ENCODE data around the gene OPRL1. TPM values are rescaled to one million over a fixed set of nuclear protein-coding genes. Genes with fewer than 3 reads are reported as not detected.

OPRL1 gene
- total RNA-seq, 1 experiment from 2014 or later, result 3.9 TPM

DNA sequence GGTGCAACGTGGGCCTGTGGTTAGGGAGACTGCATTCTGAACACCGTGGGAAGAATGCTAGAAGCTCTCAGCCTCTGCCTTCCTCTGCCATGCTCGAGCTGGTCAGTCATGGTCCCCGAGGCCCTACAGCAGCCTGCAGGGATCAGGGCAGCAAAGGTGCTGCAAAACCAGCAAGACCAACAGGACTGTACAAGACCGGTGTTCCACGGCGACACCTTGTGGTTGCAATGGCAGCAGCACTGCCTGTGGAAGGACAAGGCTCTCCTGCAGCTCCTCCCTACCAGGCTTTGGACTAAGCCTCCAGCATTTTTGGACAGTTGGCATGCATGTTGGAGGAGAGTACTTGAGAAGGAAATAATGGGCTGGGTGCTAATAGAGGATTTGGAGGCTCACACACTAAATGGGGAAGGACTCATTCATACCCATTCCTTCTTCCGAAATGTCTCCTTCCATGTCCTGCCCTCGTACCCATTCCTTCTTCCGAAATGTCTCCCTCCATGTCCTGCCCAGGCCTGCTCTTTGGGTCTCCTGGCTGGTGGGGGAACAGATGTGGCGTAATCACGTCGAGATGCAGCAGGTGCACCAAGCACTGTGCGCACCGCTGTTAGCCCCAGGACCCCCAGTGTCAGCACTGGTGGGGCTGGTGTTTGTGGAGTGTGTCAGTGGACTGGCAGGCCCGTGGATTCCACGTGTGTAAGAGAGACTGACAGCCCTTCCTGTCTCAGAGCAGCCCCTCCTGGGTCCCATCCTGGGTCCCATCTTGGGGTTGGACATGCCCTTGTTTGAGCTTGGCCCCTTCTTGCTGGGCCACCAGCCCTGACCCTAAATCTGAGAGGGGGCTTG is 65.8 kb downstream of the OPRL1 start:
- Histone ChIP-seq H3K4me3 (ENCODE audit: low read depth in 2 of 2, low read length in 2 of 2) (no peak overlapping the region), H3K36me3 (ENCODE audit: control insufficient read depth, insufficient read depth, low read length) (no peaks in the 10 kb centered on the region), H3K4me1 (ENCODE audit: control insufficient read depth, insufficient read depth, low read length) (no peaks in the 10 kb centered on the region), H3K9me3 (ENCODE audit: control insufficient read depth, insufficient read depth, low read depth, low read length) (no peaks in the 10 kb centered on the region), H3K27me3 (ENCODE audit: control insufficient read depth, insufficient read depth, low read length) (no peaks in the 10 kb centered on the region), H3K27ac (ENCODE audit: low read length) (no peak overlapping the region)
- no TSS peak for BruUV-seq (replicated peaks)
- ChIA-PET POLR2A (no interaction called here), CTCF (no interaction called here)
- DNase-seq (ENCODE audit: low read depth, low spot score) (no peak), ATAC-seq (no peak)
- intact Hi-C loops (cut with micrococcal nuclease; ENCODE audit: unreplicated experiment) (no loop called here), in situ Hi-C loops (cut with HindIII; ENCODE audit: low pct_unique_long_range_greater_than_20kb, low sequenced_read_pairs) (no loop called here)
- TF ChIP-seq TCF7L2 (IDR thresholded peaks at IDR 0.05; ENCODE audit: low read depth, low read length), result no peak
- TF ChIP-seq, protein P1, sequence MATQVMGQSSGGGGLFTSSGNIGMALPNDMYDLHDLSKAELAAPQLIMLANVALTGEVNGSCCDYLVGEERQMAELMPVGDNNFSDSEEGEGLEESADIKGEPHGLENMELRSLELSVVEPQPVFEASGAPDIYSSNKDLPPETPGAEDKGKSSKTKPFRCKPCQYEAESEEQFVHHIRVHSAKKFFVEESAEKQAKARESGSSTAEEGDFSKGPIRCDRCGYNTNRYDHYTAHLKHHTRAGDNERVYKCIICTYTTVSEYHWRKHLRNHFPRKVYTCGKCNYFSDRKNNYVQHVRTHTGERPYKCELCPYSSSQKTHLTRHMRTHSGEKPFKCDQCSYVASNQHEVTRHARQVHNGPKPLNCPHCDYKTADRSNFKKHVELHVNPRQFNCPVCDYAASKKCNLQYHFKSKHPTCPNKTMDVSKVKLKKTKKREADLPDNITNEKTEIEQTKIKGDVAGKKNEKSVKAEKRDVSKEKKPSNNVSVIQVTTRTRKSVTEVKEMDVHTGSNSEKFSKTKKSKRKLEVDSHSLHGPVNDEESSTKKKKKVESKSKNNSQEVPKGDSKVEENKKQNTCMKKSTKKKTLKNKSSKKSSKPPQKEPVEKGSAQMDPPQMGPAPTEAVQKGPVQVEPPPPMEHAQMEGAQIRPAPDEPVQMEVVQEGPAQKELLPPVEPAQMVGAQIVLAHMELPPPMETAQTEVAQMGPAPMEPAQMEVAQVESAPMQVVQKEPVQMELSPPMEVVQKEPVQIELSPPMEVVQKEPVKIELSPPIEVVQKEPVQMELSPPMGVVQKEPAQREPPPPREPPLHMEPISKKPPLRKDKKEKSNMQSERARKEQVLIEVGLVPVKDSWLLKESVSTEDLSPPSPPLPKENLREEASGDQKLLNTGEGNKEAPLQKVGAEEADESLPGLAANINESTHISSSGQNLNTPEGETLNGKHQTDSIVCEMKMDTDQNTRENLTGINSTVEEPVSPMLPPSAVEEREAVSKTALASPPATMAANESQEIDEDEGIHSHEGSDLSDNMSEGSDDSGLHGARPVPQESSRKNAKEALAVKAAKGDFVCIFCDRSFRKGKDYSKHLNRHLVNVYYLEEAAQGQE (IDR thresholded peaks at IDR 0.05; ENCODE audit: insufficient read depth in 1 of 2, low read depth in 2 of 2, low read length in 1 of 2), result no peak
- no peak for TF ChIP-seq POLR2AphosphoS5 (IDR thresholded peaks at IDR 0.05; ENCODE audit: low read depth, low read length)
- TF ChIP-seq, protein P2, sequence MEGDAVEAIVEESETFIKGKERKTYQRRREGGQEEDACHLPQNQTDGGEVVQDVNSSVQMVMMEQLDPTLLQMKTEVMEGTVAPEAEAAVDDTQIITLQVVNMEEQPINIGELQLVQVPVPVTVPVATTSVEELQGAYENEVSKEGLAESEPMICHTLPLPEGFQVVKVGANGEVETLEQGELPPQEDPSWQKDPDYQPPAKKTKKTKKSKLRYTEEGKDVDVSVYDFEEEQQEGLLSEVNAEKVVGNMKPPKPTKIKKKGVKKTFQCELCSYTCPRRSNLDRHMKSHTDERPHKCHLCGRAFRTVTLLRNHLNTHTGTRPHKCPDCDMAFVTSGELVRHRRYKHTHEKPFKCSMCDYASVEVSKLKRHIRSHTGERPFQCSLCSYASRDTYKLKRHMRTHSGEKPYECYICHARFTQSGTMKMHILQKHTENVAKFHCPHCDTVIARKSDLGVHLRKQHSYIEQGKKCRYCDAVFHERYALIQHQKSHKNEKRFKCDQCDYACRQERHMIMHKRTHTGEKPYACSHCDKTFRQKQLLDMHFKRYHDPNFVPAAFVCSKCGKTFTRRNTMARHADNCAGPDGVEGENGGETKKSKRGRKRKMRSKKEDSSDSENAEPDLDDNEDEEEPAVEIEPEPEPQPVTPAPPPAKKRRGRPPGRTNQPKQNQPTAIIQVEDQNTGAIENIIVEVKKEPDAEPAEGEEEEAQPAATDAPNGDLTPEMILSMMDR (IDR thresholded peaks at IDR 0.05), result no peak
- no peak for TF ChIP-seq SIN3A (IDR thresholded peaks at IDR 0.05; ENCODE audit: borderline replicate concordance, insufficient read depth, low read depth, low read length)

DNA sequence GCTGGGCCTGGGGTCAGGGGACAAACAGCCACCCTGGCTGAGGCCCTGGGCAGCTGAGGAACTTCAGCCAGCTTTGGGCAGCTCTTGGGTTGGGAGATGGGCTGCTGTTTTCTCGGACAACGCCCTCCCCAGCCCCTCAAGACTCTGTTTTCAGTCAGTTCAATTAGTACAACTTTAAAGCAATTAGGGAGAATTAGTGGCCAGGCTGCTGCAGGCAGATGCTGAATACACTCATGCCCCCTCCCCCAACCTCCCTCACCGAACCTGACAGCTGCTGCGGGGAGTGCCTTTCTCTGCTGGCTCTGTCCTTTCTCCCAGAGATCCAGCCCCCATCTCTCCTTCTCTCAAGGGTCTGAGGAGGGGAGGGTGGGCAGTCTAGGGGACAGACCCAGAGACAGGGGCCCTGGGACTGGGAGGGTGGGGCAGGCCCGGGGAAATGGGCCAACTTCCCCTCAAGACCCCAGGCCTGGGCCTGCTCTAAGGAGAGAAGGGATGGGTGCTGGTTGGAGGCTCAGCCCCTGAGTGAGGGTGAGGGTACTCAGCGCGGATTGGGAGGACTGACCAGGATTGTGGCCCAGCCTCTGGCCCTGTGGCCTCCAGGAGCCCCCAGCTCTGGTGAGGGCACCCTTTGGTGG is 66.5 kb downstream of the OPRL1 start:
- H3K27me3 ChIP-seq (ENCODE audit: control insufficient read depth, insufficient read depth, low read length), result no peaks in the 10 kb centered on the region
- no peaks in the 10 kb centered on the region for H3K36me3 ChIP-seq (ENCODE audit: control insufficient read depth, insufficient read depth, low read length)
- intact Hi-C loops (cut with micrococcal nuclease; ENCODE audit: unreplicated experiment), result no loop called here
- in situ Hi-C loops (cut with HindIII; ENCODE audit: low pct_unique_long_range_greater_than_20kb, low sequenced_read_pairs), result no loop called here
- DNase-seq (ENCODE audit: low read depth, low spot score), result no peak
- ChIA-PET POLR2A (no interaction called here), CTCF (no interaction called here)
- H3K4me3 ChIP-seq (ENCODE audit: low read depth in 2 of 2, low read length in 2 of 2), result no peak overlapping the region
- H3K9me3 ChIP-seq (ENCODE audit: control insufficient read depth, insufficient read depth, low read depth, low read length), result no peaks in the 10 kb centered on the region
- no peak overlapping the region for H3K27ac ChIP-seq (ENCODE audit: low read length)
- no peaks in the 10 kb centered on the region for H3K4me1 ChIP-seq (ENCODE audit: control insufficient read depth, insufficient read depth, low read length)
- no peak for ATAC-seq
- no TSS peak for BruUV-seq (replicated peaks)
- TF ChIP-seq, protein P1 (IDR thresholded peaks at IDR 0.05; ENCODE audit: insufficient read depth in 1 of 2, low read depth in 2 of 2, low read length in 1 of 2), result no peak
- TF ChIP-seq, protein P2 (IDR thresholded peaks at IDR 0.05), result no peak
- TF ChIP-seq SIN3A (IDR thresholded peaks at IDR 0.05; ENCODE audit: borderline replicate concordance, insufficient read depth, low read depth, low read length), result no peak
- no peak for TF ChIP-seq POLR2AphosphoS5 (IDR thresholded peaks at IDR 0.05; ENCODE audit: low read depth, low read length)
- no peak for TF ChIP-seq TCF7L2 (IDR thresholded peaks at IDR 0.05; ENCODE audit: low read depth, low read length)

Measured in Panc1 (cell line).